SK-N-SH (cell line): ENCODE results near the gene CA12. TPM values are rescaled to one million over a fixed set of nuclear protein-coding genes. Genes with fewer than 3 reads are reported as not detected.

Experiments
- CTCF ChIA-PET: fragments of 300-600, 350-600 bp; formaldehyde crosslinking; extraction: SDS; loops from one replicate; lab custom pipeline; 2021; lab: Yijun Ruan, JAX
- POLR2A ChIA-PET: fragments of 350-600 bp; sonication (Branson Sonifier 250); formaldehyde crosslinking; extraction: SDS; loops from one replicate; lab custom pipeline; 2020; ENCODE audit warnings: antibody characterized with exemption, inconsistent platforms; lab: Yijun Ruan, JAX
- DNase-seq: peaks from one replicate; pipeline ENCODE4 v3.0.0; 2012
- H2AFZ ChIP-seq: fragments of 200-600 bp; sonication (generic); 2 replicates; pipeline ENCODE4 v1.8.1; 2016; ENCODE audit warnings: antibody characterized with exemption, mild to moderate bottlenecking, low read depth
- H3F3A ChIP-seq: fragments of 200-600 bp; sonication (generic); replicated peaks from 2 replicates; pipeline ENCODE3; 2016; ENCODE audit warnings: antibody characterized with exemption, mild to moderate bottlenecking; ENCODE audit not compliant: insufficient read depth
- H3K27ac ChIP-seq, 2 experiments: fragments of 200-500 bp in 1 of 2; fragments of 200-600 bp in 1 of 2; sonication (Bioruptor generic) in 1 of 2; sonication (generic), shearing (Covaris generic) in 1 of 2; 2 replicates each; pipeline versions ENCODE4 v1.5.1 to v1.6.1; 2014 to 2016; ENCODE audit warnings: low read depth in 2 of 2, inconsistent platforms in 1 of 2, low read length in 1 of 2, mild to moderate bottlenecking in 1 of 2, mixed read lengths in 1 of 2
- H3K27me3 ChIP-seq: fragments of 200-600 bp; sonication (generic), shearing (Covaris generic); 2 replicates; pipeline ENCODE4 v1.6.1; 2016; ENCODE audit warnings: mixed run types; ENCODE audit not compliant: insufficient read depth
- H3K36me3 ChIP-seq, 2 experiments: fragments of 200-500 bp in 1 of 2; fragments of 200-600 bp in 1 of 2; sonication (Bioruptor generic) in 1 of 2; sonication (generic) in 1 of 2; replicated peaks in 1 of 2; 2 replicates each; pipeline versions ENCODE3 to v1.5.1; 2014 to 2016; ENCODE audit warnings: low read length in 1 of 2, mild to moderate bottlenecking in 1 of 2; ENCODE audit not compliant: insufficient read depth in 2 of 2, control insufficient read depth in 1 of 2
- H3K4me1 ChIP-seq, 2 experiments: fragments of 200-500 bp in 1 of 2; fragments of 200-600 bp in 1 of 2; sonication (Bioruptor generic) in 1 of 2; sonication (generic), shearing (Covaris generic) in 1 of 2; 2 replicates each; pipeline versions ENCODE4 v1.5.1 to v1.6.1; 2014 to 2016; ENCODE audit warnings: low read depth in 1 of 2, low read length in 1 of 2, mixed run types in 1 of 2; ENCODE audit not compliant: insufficient read depth in 2 of 2, control insufficient read depth in 1 of 2
- H3K4me2 ChIP-seq: fragments of 200-600 bp; sonication (generic), shearing (Covaris generic); 2 replicates; pipeline ENCODE4 v1.6.1; 2017; ENCODE audit warnings: mixed run types
- H3K4me3 ChIP-seq, 2 experiments: fragments of 200-500 bp in 1 of 2; fragments of 200-600 bp in 1 of 2; sonication (Bioruptor generic) in 1 of 2; sonication (generic), shearing (Covaris generic) in 1 of 2; 2 replicates each; pipeline versions ENCODE4 v1.5.1 to v1.8.1; 2014 to 2016; ENCODE audit warnings: low read depth in 2 of 2, inconsistent platforms in 1 of 2, low read length in 1 of 2, mild to moderate bottlenecking in 1 of 2, mixed read lengths in 1 of 2, moderate library complexity in 1 of 2
- H3K79me2 ChIP-seq: fragments of 200-600 bp; sonication (generic); 2 replicates; pipeline ENCODE4 v1.8.1; 2017; ENCODE audit warnings: mild to moderate bottlenecking; ENCODE audit not compliant: insufficient read depth
- H3K9ac ChIP-seq: fragments of 200-600 bp; sonication (generic); 2 replicates; pipeline ENCODE4 v1.6.1; 2017; ENCODE audit warnings: mixed run types
- H3K9me2 ChIP-seq: fragments of 200-600 bp; sonication (generic); 2 replicates; pipeline ENCODE4 v1.6.1; 2017; ENCODE audit warnings: mixed run types
- H3K9me3 ChIP-seq: fragments of 200-600 bp; sonication (generic); 2 replicates; pipeline ENCODE4 v1.6.1; 2017; ENCODE audit warnings: mixed run types, mild to moderate bottlenecking, moderate library complexity
- H4K20me1 ChIP-seq: fragments of 200-600 bp; sonication (generic); 2 replicates; pipeline ENCODE4 v1.6.1; 2017; ENCODE audit warnings: mild to moderate bottlenecking, mixed run types; ENCODE audit not compliant: insufficient read depth
- EP300 ChIP-seq, 2 experiments: IDR thresholded peaks; 2 replicates each; pipeline versions ENCODE4 v1.4.0 to v1.6.1; 2012; ENCODE audit warnings: borderline replicate concordance in 1 of 2, low read depth in 1 of 2, low read length in 1 of 2
- FOSL2 ChIP-seq: IDR thresholded peaks from 2 replicates; pipeline ENCODE4 v1.4.0; 2012; ENCODE audit warnings: low read depth, mild to moderate bottlenecking, moderate library complexity, borderline replicate concordance
- GABPA ChIP-seq: IDR thresholded peaks from 2 replicates; pipeline ENCODE4 v1.4.0; 2012; ENCODE audit warnings: low read depth, mild to moderate bottlenecking
- JUND ChIP-seq: IDR thresholded peaks from 2 replicates; pipeline ENCODE4 v1.4.0; 2012
- MAX ChIP-seq: IDR thresholded peaks from 2 replicates; pipeline ENCODE4 v1.4.0; 2012; ENCODE audit warnings: low read depth
- NRF1 ChIP-seq: IDR thresholded peaks from 2 replicates; pipeline ENCODE4 v1.6.1; 2012; ENCODE audit warnings: low read depth, mild to moderate bottlenecking, low read length
- POLR2AphosphoS5 ChIP-seq: IDR thresholded peaks from 2 replicates; pipeline ENCODE4 v1.6.1; 2012; ENCODE audit warnings: low read depth, low read length
- REST ChIP-seq: IDR thresholded peaks from 2 replicates; pipeline ENCODE4 v1.6.1; 2012; ENCODE audit warnings: mild to moderate bottlenecking, low read depth, low read length, moderate library complexity
- RFX5 ChIP-seq: IDR thresholded peaks from 2 replicates; pipeline ENCODE4 v1.6.1; 2012; ENCODE audit warnings: mild to moderate bottlenecking, improper control_type of control experiment, low read length
- RXRA ChIP-seq: IDR thresholded peaks from 2 replicates; pipeline ENCODE4 v1.4.0; 2012; ENCODE audit warnings: low read depth, mild to moderate bottlenecking, borderline replicate concordance
- SIN3A ChIP-seq: IDR thresholded peaks from 2 replicates; pipeline ENCODE4 v1.6.1; 2012; ENCODE audit warnings: low read depth, mild to moderate bottlenecking, low read length, moderate library complexity, borderline replicate concordance
- SMC3 ChIP-seq: IDR thresholded peaks from 2 replicates; pipeline ENCODE4 v1.6.1; 2012; ENCODE audit warnings: low read depth, low read length, improper control_type of control experiment
- TAF1 ChIP-seq: IDR thresholded peaks from 2 replicates; pipeline ENCODE4 v1.6.1; 2012; ENCODE audit warnings: low read depth, mild to moderate bottlenecking, low read length, moderate library complexity, borderline replicate concordance
- TCF12 ChIP-seq: IDR thresholded peaks from 2 replicates; pipeline ENCODE4 v1.4.0; 2012
- TEAD4 ChIP-seq: IDR thresholded peaks from 2 replicates; pipeline ENCODE4 v1.4.0; 2012; ENCODE audit warnings: mild to moderate bottlenecking, borderline replicate concordance; ENCODE audit not compliant: insufficient read depth
- USF1 ChIP-seq: IDR thresholded peaks from 2 replicates; pipeline ENCODE4 v1.4.0; 2012; ENCODE audit warnings: low read depth, borderline replicate concordance
- YY1 ChIP-seq: IDR thresholded peaks from 2 replicates; pipeline ENCODE4 v1.4.0; 2012; ENCODE audit warnings: low read depth, mild to moderate bottlenecking
- whole genome bisulfite sequencing: methylation state at CpG from one replicate; pipeline ENCODE4 v1.1.6; 2017; ENCODE audit warnings: low lambda C conversion rate; 5-methylcytosine and 5-hydroxymethylcytosine counted together
- polyA plus RNA-seq, 3 experiments: library from polyadenylated mRNA; depleted of rRNA; stranded (reverse); fragments of >200 nt; gene quantifications; 2 replicates each; pipeline ENCODE4 v1.2.3, GENCODE V29; 2012
- TF ChIP-seq, protein P1 (sequence below): fragments of 200-600 bp; sonication (generic); IDR thresholded peaks from 2 replicates; pipeline ENCODE4 v1.6.1; 2017; ENCODE audit warnings: antibody characterized with exemption, mild to moderate bottlenecking, moderate library complexity

Gene CA12
- polyA plus RNA-seq, 1 of the 3 experiments (the other 2 are of a cell fraction) = 39.4 TPM

DNA sequence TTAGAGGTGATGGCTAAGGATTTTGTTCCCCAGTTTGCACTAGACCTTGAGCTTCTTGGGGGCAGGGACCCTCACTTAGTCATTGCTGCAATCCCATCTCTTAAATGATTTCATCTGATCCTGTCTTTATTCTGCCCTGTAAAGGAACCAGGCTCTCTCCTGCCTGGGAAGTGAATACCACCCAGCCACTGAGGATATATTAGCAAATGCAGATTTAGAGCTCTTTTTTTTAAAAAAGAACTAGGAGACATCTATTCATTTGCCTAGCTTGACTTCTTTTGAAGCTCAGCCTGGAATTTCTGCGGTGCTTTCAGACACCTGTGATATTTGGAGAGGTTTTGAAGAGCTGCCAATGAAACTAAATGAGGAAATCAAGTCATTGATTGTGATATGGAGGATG, 41.8 kb downstream of the CA12 start:
- no peak overlapping the region for H3K9ac ChIP-seq
- WGBS = 100% methylated on average over 1 of the region's 1 CpG
- POLR2A ChIA-PET = no interaction called here
- H3K27me3 ChIP-seq = no peaks in the 10 kb centered on the region
- H3F3A ChIP-seq = peaks cover 3% of the 10 kb centered on the region
- H3K9me2 ChIP-seq = no peaks in the 10 kb centered on the region
- no peak for DNase-seq
- H3K4me1 ChIP-seq = peaks cover 2 to 25% of the 10 kb centered on the region in 2 experiments; a peak in 3 of 4 replicates
- no peaks in the 10 kb centered on the region for H3K79me2 ChIP-seq
- TF ChIP-seq EP300 (IDR thresholded peaks at IDR 0.05; ENCODE audit: borderline replicate concordance in 1 of 2, low read depth in 1 of 2, low read length in 1 of 2) (no peak), NRF1 (no peak), YY1 (no peak), TEAD4 (no peak), JUND (no peak), FOSL2 (no peak), POLR2AphosphoS5 (no peak), USF1 (no peak), RFX5 (no peak), MAX (no peak), GABPA (no peak), RXRA (no peak), TCF12 (no peak), TAF1 (no peak), SIN3A (no peak), REST (no peak), SMC3 (no peak)
- TF ChIP-seq, protein P1, sequence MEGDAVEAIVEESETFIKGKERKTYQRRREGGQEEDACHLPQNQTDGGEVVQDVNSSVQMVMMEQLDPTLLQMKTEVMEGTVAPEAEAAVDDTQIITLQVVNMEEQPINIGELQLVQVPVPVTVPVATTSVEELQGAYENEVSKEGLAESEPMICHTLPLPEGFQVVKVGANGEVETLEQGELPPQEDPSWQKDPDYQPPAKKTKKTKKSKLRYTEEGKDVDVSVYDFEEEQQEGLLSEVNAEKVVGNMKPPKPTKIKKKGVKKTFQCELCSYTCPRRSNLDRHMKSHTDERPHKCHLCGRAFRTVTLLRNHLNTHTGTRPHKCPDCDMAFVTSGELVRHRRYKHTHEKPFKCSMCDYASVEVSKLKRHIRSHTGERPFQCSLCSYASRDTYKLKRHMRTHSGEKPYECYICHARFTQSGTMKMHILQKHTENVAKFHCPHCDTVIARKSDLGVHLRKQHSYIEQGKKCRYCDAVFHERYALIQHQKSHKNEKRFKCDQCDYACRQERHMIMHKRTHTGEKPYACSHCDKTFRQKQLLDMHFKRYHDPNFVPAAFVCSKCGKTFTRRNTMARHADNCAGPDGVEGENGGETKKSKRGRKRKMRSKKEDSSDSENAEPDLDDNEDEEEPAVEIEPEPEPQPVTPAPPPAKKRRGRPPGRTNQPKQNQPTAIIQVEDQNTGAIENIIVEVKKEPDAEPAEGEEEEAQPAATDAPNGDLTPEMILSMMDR = no peak
- no peak overlapping the region for H3K27ac ChIP-seq
- no peaks in the 10 kb centered on the region for H3K9me3 ChIP-seq
- no peak overlapping the region for H2AFZ ChIP-seq
- H3K4me3 ChIP-seq = no peak overlapping the region
- peaks cover 0 to 12% of the 10 kb centered on the region in 2 experiments for H3K36me3 ChIP-seq
- no peaks in the 10 kb centered on the region for H4K20me1 ChIP-seq
- H3K4me2 ChIP-seq = no peak overlapping the region
- CTCF ChIA-PET = interaction anchor here (0.6 to 1.4 kb wide), 2 partner anchors 48 to 63 kb away, joined by 3 to 5 read pairs; no protein-coding TSS in a partner anchor
